HEK293T (cell line): ENCODE measurements around the gene RAB11FIP4.

Source experiments
- ARNT ChIP-seq: fragments of 450-650 bp; IDR thresholded peaks from 2 replicates; pipeline ENCODE4 v1.6.1; 2017; ENCODE audit warnings: mild to moderate bottlenecking
- BHLHE40 ChIP-seq: fragments of 450-650 bp; IDR thresholded peaks from 2 replicates; pipeline ENCODE4 v1.6.1; 2016; ENCODE audit warnings: mild to moderate bottlenecking, moderate library complexity, borderline replicate concordance
- CTBP1 ChIP-seq: fragments of 450-650 bp; IDR thresholded peaks from 2 replicates; pipeline ENCODE4 v1.6.1; 2016; ENCODE audit warnings: borderline replicate concordance
- ELF4 ChIP-seq: fragments of 450-650 bp; IDR thresholded peaks from 2 replicates; pipeline ENCODE4 v1.6.1; 2017; ENCODE audit warnings: antibody characterized with exemption
- FOXA1 ChIP-seq: fragments of 450-650 bp; IDR thresholded peaks from 2 replicates; pipeline ENCODE4 v1.6.1; 2016; ENCODE audit warnings: mild to moderate bottlenecking
- FOXK2 ChIP-seq: fragments of 450-650 bp; IDR thresholded peaks from 2 replicates; pipeline ENCODE4 v1.6.1; 2016; ENCODE audit warnings: mild to moderate bottlenecking
- FOXM1 ChIP-seq: fragments of 450-650 bp; IDR thresholded peaks from 2 replicates; pipeline ENCODE4 v1.6.1; 2017; ENCODE audit warnings: mild to moderate bottlenecking, borderline replicate concordance
- HDGF ChIP-seq: fragments of 450-650 bp; IDR thresholded peaks from 2 replicates; pipeline ENCODE4 v1.6.1; 2017; ENCODE audit warnings: antibody characterized with exemption, borderline replicate concordance
- L3MBTL2 ChIP-seq: fragments of 450-650 bp; conservative IDR thresholded peaks from 2 replicates; pipeline ENCODE4 v1.6.1; 2016; ENCODE audit warnings: mild to moderate bottlenecking
- NFRKB ChIP-seq: fragments of 450-650 bp; IDR thresholded peaks from 2 replicates; pipeline ENCODE4 v1.6.1; 2016; ENCODE audit warnings: mild to moderate bottlenecking, moderate library complexity
- PKNOX1 ChIP-seq: fragments of 450-650 bp; IDR thresholded peaks from 2 replicates; pipeline ENCODE4 v1.6.1; 2016
- SP1 ChIP-seq: fragments of 450-650 bp; IDR thresholded peaks from 2 replicates; pipeline ENCODE4 v1.6.1; 2017
- TARDBP ChIP-seq: fragments of 450-650 bp; IDR thresholded peaks from 2 replicates; pipeline ENCODE4 v1.6.1; 2016
- ZNF384 ChIP-seq: fragments of 450-650 bp; IDR thresholded peaks from 2 replicates; pipeline ENCODE4 v1.6.1; 2016

- no peak for TF ChIP-seq BHLHE40
- TF ChIP-seq CTBP1 = no peak
- TF ChIP-seq FOXK2 = no peak
- no peak for TF ChIP-seq FOXM1
- TF ChIP-seq PKNOX1 = no peak
- TF ChIP-seq FOXA1 = no peak
- no peak for TF ChIP-seq SP1
- no peak for TF ChIP-seq TARDBP
- TF ChIP-seq NFRKB = no peak
- no peak for TF ChIP-seq L3MBTL2
- TF ChIP-seq ELF4 = no peak
- no peak for TF ChIP-seq HDGF
- TF ChIP-seq ARNT = no peak
- no peak for TF ChIP-seq ZNF384
Observed at GRCh38 chr17:31400481-31400950, 9.0 kb downstream of the RAB11FIP4 start.
